BLaER1 (cell line): Measurements from ENCODE around the gene CIB4.
"Not testable (repeated sequence)": the region's sequence is repeated elsewhere in the genome, so short reads cannot be mapped to it uniquely, and the experiment has no call there.

ENCODE experiments used
- H3K27ac ChIP-seq: shearing (Covaris generic); formaldehyde crosslinking; 2 replicates; pipeline ENCODE4 v1.8.1; 2022
- H3K27me3 ChIP-seq: shearing (Covaris generic); formaldehyde crosslinking; 2 replicates; pipeline ENCODE4 v1.8.1; 2022
- H3K36me3 ChIP-seq: shearing (Covaris generic); formaldehyde crosslinking; 2 replicates; pipeline ENCODE4 v1.8.1; 2022
- H3K4me1 ChIP-seq: shearing (Covaris generic); formaldehyde crosslinking; 2 replicates; pipeline ENCODE4 v1.8.1; 2022
- H3K4me2 ChIP-seq: shearing (Covaris generic); formaldehyde crosslinking; 2 replicates; pipeline ENCODE4 v1.8.1; 2022
- H3K4me3 ChIP-seq: shearing (Covaris generic); formaldehyde crosslinking; 2 replicates; pipeline ENCODE4 v1.8.1; 2022
- H3K9ac ChIP-seq: shearing (Covaris generic); formaldehyde crosslinking; 2 replicates; pipeline ENCODE4 v1.8.1; 2022
- H3K9me3 ChIP-seq: shearing (Covaris generic); formaldehyde crosslinking; 2 replicates; pipeline ENCODE4 v1.8.1; 2022
- H4K20me1 ChIP-seq: shearing (Covaris generic); formaldehyde crosslinking; 2 replicates; pipeline ENCODE4 v1.8.1; 2022
- Cebpa-rat ChIP-seq: shearing (Covaris generic); IDR thresholded peaks from 2 replicates; pipeline ENCODE4 v1.8.1; 2022

Gene CIB4

GRCh38 chr2:26573241-26573925 lies 67.8 kb downstream of the CIB4 start:
- Histone ChIP-seq H3K9ac (no peak overlapping the region), H4K20me1 (no peaks in the 10 kb centered on the region), H3K36me3 (no peaks in the 10 kb centered on the region), H3K4me3 (no peak overlapping the region), H3K9me3 (no peaks in the 10 kb centered on the region), H3K4me1 (peaks cover 19% of the 10 kb centered on the region), H3K27ac (no peak overlapping the region), H3K4me2 (no peak overlapping the region), H3K27me3 (no peaks in the 10 kb centered on the region)
- TF ChIP-seq Cebpa-rat, result no peak

GRCh38 chr2:26572591-26572990 lies 68.6 kb downstream of the CIB4 start:
- TF ChIP-seq Cebpa-rat, result no peak
- Histone ChIP-seq H3K27me3 (no peaks in the 10 kb centered on the region), H3K4me1 (peaks cover 16% of the 10 kb centered on the region), H3K9me3 (no peaks in the 10 kb centered on the region), H3K4me2 (no peak overlapping the region), H3K9ac (no peak overlapping the region), H3K4me3 (no peak overlapping the region), H3K27ac (no peak overlapping the region), H3K36me3 (no peaks in the 10 kb centered on the region), H4K20me1 (no peaks in the 10 kb centered on the region)

DNA sequence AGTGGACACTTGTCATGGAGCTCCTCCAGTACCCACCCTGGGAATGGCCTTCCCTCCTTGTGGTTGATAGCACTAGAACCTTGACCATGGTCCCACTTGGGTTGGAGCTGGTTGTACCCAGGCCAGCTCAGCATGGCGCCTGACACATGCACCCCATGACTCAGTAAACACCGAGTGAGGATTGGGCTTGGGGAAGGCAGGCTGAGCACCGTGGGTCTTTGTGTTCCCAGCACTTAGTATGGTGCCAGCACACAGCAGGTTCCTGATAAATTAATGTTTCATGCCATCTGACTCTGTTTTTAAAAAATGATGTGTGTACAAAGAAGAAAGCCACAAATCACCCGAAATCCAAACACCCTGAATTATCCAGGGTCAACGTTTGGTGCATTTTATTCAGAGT lies 69.8 kb downstream of the CIB4 start:
- no peak overlapping the region for H3K9ac ChIP-seq
- peaks cover 4% of the 10 kb centered on the region for H3K4me1 ChIP-seq
- no peak overlapping the region for H3K27ac ChIP-seq
- no peak for TF ChIP-seq Cebpa-rat
- H4K20me1 ChIP-seq, result no peaks in the 10 kb centered on the region
- no peaks in the 10 kb centered on the region for H3K36me3 ChIP-seq
- no peaks in the 10 kb centered on the region for H3K9me3 ChIP-seq
- no peaks in the 10 kb centered on the region for H3K27me3 ChIP-seq
- no peak overlapping the region for H3K4me3 ChIP-seq
- H3K4me2 ChIP-seq, result no peak overlapping the region

GRCh38 chr2:26570083-26570430 lies 71.1 kb downstream of the CIB4 start:
- Histone ChIP-seq H3K9ac (no peak overlapping the region), H3K9me3 (no peaks in the 10 kb centered on the region), H3K4me1 (no peaks in the 10 kb centered on the region), H3K27me3 (no peaks in the 10 kb centered on the region; the same call in 1 of the 2 replicates), H3K36me3 (no peaks in the 10 kb centered on the region), H3K4me3 (no peak overlapping the region), H3K27ac (no peak overlapping the region), H4K20me1 (no peaks in the 10 kb centered on the region), H3K4me2 (no peak overlapping the region)
- TF ChIP-seq Cebpa-rat, result no peak

DNA sequence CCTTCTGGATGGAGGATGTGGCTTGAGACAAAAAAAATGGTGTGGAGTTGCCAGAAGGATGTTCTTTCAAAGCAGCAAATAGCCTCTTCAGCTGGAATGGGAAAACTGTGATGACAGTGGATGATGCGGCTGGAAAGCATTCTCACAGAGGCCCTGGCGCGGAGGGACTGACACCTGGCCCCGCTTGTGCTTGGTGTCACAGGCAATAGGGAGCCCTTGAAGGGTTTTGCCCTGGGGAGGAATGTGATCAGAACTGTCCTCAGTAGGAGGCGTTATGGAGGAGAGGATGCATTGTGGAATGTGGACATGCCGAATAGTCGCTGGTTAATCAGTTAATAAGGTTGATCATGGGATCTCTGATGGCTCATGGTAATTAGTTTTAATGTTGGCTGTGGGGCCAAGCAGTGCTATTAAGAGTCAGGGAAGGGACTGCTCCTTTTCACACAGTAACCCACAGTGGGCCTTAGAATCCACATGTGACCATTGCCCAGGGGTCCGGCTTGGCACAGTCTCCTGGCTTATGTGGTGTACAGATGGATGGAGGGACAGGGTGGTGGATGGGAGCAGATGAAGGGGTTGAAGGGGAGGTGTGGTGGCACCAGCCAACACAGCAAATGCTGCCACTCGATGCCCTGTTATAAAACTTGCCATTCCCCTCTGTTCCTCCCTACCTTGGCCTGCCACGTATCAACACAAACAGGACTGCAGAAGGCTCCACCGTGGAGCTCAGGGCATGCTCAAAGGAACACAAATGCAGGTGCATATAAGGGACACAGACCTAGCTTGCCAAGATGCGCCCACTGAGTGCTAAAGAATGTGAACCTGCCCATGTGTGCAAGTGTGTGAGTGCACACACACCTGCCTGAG lies 71.7 kb downstream of the CIB4 start:
- TF ChIP-seq Cebpa-rat, result no peak
- H3K36me3 ChIP-seq, result no peaks in the 10 kb centered on the region
- H3K4me1 ChIP-seq, result 0 out of 2 replicates have a peak, but pooled peaks cover under 1% of the 10 kb centered on the region
- H3K27me3 ChIP-seq, result no peaks in the 10 kb centered on the region; the same call in 1 of the 2 replicates
- no peaks in the 10 kb centered on the region for H3K9me3 ChIP-seq
- no peak overlapping the region for H3K27ac ChIP-seq
- no peak overlapping the region for H3K4me2 ChIP-seq
- no peak overlapping the region for H3K9ac ChIP-seq
- no peak overlapping the region for H3K4me3 ChIP-seq
- H4K20me1 ChIP-seq, result no peaks in the 10 kb centered on the region

DNA sequence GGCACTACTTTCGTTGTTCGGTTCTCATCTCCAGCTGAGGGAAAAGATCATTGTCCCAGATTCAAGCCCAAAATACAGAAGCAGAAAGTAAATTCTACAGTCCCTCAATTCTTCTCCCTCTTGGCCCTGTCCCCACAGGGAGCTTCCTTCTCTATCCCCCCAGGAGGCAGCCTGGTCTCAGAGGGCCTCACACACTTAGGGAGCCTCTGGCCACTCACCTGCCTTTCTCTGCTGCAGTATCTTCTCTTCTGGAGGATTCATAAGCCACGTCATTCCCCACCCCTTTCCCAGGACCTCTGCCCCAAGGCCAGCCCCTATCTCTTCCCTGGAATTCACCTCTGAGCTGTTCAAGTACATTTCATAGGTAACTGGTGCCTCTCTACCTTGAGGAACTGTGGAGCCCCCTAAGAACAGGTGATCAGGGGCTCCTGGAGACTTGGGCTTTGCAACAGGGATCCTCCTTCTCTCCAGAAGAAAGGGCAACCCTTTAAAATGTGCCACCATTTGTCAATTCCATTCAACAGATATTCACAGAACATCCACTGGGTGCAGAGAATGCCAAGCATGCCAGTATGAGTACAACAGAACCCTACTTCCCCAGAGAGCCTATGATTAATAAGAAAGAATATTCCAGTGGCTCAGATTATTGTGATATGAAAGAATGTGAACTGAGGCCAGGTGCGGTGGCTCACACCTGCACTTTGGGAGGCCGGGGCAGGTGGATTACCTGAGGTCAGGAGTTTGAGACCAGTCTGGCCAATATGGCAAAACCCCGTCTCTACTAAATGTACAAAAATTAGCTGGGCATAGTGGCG lies 72.9 kb downstream of the CIB4 start:
- Histone ChIP-seq H3K4me2 (no peak overlapping the region), H3K9me3 (no peaks in the 10 kb centered on the region), H3K27me3 (peaks cover 5% of the 10 kb centered on the region)

DNA sequence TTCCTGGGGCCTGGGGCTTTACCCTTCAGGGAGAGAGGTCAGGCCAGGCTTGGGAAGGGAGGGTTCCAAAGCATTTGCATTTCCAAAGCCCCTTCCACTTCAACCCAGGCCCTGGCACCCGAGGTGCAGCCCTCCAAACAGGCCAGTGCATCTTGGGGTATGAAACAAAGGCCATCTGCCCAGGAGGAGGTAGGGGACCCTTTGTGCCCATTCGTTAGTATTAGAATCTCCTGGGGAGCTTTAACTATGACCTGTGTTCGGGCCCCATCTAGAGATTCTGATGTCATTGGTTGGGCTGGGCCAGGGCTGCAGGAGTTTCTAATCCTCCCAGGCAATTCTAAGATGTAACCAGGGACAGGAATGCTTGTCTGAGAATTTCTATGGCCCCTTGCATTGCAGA lies 73.6 kb downstream of the CIB4 start:
- H3K9me3 ChIP-seq, result no peaks in the 10 kb centered on the region
- H3K4me3 ChIP-seq, result no peak overlapping the region
- H4K20me1 ChIP-seq, result no peaks in the 10 kb centered on the region
- H3K9ac ChIP-seq, result no peak overlapping the region
- H3K4me1 ChIP-seq, result peaks cover 11% of the 10 kb centered on the region
- no peak for TF ChIP-seq Cebpa-rat
- no peak overlapping the region for H3K4me2 ChIP-seq
- H3K27ac ChIP-seq, result no peak overlapping the region
- H3K36me3 ChIP-seq, result no peaks in the 10 kb centered on the region
- peaks cover 13% of the 10 kb centered on the region for H3K27me3 ChIP-seq

More for the DNA sequence above, 72.9 kb downstream of the CIB4 start:
- no peak overlapping the region for H3K9ac ChIP-seq
- H3K4me1 ChIP-seq, result 0 out of 2 replicates have a peak, but pooled peaks cover 5% of the 10 kb centered on the region
- no peak overlapping the region for H3K4me3 ChIP-seq
- no peak for TF ChIP-seq Cebpa-rat
- no peak overlapping the region for H3K27ac ChIP-seq
- no peaks in the 10 kb centered on the region for H3K36me3 ChIP-seq
- H4K20me1 ChIP-seq, result no peaks in the 10 kb centered on the region

- H3K27ac ChIP-seq, H3K9ac ChIP-seq, H4K20me1 ChIP-seq, H3K4me2 ChIP-seq, H3K36me3 ChIP-seq, H3K4me3 ChIP-seq, H3K9me3 ChIP-seq: not testable (repeated sequence)
- Histone ChIP-seq H3K27me3 (peaks cover 21% of the 10 kb centered on the region), H3K4me1 (peaks cover 19% of the 10 kb centered on the region)
These were observed 74.4 kb downstream of the CIB4 start for GRCh38 chr2:26566731-26567130.

- no peak overlapping the region for H3K4me2 ChIP-seq
- no peaks in the 10 kb centered on the region for H4K20me1 ChIP-seq
- H3K27me3 ChIP-seq, result peaks cover 21% of the 10 kb centered on the region
- no peak overlapping the region for H3K9ac ChIP-seq
- no peak for TF ChIP-seq Cebpa-rat
- no peak overlapping the region for H3K4me3 ChIP-seq
- no peak overlapping the region for H3K27ac ChIP-seq
- H3K9me3 ChIP-seq, result no peaks in the 10 kb centered on the region
- H3K36me3 ChIP-seq, result no peaks in the 10 kb centered on the region
- peaks cover 21% of the 10 kb centered on the region for H3K4me1 ChIP-seq
These were observed 75.1 kb downstream of the CIB4 start for GRCh38 chr2:26566081-26566375.
